GM11168 (cell line): ENCODE results near the gene RAP1A.
"Not testable (repeated sequence)": the region's sequence is repeated elsewhere in the genome, so short reads cannot be mapped to it uniquely, and the experiment has no call there.

ENCODE experiments used
- in situ Hi-C: fragments of 300-500 bp; cut with MboI; formaldehyde crosslinking; loops from one replicate; pipeline ENCODE4 v1.12.0; 2022; ENCODE audit warnings: low sequenced_read_pairs; ENCODE audit not compliant: unreplicated experiment

RAP1A gene

DNA sequence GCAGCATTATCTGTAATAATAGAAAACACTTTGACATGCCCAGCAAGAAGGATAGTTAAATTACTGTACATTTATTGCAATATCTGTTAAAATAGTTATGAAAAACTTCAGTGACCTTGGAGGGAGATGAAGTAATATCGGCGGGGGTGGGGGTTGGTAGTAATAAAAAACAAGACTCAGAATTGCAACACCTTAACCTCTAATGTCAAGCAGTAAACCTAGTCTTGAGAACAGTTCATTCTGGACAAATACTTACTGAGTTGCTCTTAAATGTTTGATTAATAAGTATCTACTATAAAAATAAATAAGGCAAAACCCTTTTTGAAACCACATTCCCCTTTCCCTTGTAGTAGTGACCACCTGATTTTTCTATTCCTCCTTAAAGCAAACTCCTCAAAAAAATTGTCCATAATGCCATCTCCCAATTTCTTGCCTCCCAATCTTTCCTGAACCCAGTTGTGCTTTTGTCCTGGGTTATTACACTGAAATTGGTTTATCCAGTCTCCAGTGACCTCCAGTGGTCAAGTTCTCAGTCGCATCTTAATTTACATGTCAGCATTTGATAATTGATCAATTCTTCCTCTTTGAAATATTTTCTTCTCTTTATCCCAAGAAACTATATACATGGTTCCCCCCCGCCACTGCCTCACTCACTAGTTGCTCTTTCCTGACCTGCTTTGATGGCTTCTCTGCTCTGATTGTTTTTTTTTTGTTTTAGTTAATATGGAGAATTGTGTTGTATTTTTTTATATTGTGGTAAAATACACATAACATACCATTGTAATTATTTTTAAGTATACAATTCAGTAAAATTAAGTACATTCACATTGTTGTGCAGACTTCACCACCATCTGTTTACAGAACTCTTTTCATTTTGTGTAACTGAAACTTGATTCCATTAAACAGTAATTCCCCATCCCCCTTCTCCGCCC, 36.8 kb downstream of the RAP1A start:
- in situ Hi-C loops, result no loop called here

DNA sequence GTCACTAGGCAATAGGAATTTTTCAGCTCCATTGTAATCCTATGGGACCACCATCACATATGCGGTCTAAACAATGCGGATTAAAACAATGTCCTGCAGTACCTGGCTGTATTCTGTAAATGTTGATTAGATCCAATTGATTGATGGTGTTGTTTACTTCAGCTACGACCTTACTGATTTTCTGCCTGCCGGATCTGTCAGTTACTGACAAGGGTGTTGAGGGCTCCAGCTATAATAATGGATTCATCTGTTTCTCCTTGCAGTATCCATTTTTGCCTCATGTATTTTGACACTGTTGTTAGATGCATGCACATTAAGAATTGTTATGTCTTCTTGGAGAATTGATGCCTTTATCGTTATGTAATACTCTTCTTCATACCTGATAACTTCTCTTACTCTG, 39.0 kb downstream of the RAP1A start:
- in situ Hi-C loops, result no loop called here

DNA sequence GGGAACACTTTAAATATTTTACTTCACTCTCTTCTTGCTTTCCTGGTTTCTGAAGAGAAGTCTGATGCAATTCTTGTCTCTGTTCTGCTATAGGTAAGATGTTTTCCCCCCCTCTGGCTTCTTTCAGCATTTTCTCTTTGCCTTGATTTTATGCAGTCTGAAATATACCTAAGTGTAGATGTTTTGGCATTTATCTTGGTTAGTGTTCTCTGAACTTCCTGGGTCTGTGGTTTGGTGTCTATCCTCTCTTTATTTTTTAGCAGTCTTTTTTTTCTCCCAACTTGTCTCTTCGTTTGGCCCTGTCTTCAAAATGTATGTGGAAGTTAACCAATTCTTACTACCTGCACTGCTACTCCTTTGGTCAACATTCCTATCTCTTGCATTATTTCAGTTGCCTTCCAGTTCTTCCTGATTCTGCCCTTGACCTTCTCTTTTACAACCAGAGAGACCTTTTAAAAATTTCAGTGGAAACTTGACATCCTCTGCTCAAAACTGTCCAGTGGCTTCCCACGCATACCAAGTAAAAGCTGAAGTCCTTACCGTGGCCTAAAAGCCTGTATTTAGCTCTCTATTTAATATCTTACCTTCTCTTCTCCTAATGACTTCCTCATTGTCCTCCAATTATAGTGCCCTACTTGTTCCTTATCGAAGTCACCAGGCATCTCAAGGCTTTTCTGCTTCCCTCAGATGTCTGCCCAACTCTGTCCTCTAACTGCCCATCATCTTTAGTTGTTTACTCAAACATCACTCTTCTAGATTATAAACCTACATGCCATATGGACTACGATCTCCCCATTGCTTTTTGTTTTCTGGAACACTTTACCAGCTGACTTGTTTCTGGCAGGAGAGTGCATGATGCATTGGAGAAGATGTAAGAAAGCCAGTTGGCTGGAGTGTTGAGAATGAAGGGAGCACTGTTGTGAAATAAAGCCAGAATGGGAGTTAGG, 40.9 kb downstream of the RAP1A start:
- in situ Hi-C loops, result no loop called here

DNA sequence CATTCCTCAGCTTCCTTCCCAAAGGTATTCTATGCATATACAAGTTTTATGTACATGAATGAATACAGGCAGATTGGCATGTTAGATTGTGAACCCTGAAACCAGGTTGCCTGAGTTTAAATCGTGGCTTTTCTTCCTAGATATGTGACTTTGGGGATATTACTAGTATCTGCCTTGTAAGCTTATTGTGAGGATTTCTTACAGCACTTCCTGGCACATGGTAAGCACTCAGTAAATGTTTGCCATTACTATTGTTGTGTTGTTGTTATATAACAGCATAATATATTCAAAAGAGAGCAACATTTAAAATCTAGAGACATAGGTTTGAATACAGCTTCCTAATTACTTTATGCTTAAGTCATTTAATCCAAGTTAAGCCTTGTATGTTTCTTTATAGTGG, 45.1 kb downstream of the RAP1A start:
- in situ Hi-C loops, result no loop called here

DNA sequence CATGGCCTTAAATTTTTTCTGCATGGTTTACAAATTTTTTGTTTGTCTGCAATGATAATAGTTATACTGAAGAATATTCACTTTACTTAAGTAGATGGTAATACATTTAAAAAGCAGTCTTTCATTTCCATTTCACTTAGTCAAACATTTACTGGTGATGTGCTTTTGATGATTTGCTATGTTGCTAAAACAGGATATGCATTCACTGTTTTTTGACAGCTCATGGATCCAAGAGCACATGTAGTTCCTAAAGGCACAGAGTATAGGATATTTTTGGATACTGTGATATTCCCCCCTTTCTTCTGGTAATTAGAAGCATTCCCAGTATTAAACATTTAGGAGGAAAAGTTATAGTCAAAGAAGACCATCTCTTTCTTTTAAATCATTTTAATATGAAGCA, 45.9 kb downstream of the RAP1A start:
- in situ Hi-C loops, result no loop called here

DNA sequence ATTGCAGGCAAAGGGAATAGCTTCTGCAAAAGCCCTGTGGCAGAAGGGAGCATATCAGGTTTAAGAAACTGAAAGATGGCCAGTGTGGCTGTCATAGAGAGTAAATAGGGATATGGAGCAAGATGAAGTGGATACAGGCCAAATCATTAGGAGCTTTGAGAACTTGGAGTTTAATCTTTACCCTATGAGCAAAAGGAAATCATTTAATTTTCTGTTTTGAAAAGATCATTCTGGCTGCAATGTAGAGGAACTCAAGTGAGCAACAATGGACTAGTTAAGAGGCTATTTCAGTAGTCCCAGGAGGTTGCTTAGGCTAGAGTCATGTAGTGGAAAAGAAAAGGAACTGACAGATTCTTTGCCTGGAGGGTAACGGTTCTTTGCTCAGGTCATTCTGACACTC, 47.2 kb downstream of the RAP1A start:
- in situ Hi-C loops, result no loop called here

DNA sequence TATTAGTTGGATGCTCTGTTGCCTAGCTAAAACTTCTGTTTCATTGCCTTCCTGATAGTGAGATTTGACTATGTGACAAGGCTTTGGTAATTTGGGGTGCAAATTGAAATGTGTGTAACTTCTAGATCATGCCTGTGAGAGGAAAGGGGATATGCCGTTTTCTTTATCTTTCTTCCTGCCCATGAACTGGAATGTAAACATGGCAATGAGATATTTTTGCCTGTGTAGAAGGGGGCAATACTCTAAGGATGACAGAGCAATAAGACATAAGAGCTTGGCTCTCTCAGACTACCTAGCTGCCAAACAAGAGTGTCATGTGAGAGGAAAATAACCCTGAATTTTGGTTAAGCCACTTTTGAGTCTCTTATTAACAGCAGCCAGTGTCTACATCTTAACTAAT, 49.7 kb downstream of the RAP1A start:
- in situ Hi-C loops, result no loop called here

DNA sequence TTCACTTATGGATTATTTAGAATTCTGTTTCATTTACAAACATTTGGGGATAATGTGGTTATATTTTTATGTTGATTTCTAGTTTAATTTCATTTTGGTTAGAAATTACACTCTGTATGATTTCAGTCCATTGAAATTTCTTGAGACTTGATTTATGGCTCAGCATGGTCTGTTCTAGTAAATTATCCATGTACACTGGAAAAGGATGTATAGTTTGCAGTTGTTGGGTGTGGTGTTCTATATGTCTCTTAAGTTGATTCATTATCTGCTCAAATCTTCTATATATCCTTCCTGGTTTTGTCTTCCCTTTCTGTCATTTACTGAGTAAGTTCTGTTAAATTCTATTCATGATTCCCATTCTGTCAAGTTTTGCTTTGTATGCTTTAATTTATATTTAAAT, 52.3 kb downstream of the RAP1A start:
- in situ Hi-C loops, result no loop called here

DNA sequence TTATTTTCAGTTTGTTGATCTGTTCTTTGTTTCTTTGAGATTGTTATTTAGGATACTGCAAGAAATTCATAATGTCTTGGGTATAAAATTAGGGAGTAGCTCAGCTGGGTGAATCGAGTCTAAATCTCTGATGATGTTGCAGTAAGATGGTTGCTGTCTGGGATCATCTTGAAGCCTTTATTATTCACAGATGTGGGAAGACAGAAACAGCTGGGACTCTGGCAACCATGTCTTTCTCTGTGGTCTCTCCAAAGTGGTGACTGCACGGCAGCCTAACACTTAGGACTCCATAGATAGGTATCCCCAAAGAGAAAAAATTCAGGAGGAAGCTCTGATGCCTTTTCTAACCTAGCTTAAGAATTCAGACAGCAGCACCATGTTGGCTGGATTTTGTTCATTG, 52.7 kb downstream of the RAP1A start:
- in situ Hi-C loops, result no loop called here

DNA sequence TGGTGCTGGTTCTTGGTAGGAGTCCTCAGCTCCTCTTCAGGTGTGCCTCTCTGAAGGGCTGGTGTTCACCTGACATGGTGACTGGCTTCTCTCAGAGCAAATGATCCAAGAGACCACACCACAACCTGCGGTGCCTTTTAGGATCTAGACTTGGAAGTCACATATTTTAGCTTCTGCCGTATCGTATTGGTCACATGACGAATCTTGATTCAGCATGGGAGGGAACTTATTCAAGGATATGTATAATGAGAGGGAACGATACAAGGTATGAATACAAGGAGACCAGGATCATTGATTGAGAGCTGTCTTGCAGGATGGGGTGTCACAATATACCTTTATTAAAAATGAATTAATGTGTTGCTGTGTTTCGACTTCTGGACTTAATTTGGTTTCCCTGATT, 58.0 kb downstream of the RAP1A start:
- in situ Hi-C loops, result no loop called here

DNA sequence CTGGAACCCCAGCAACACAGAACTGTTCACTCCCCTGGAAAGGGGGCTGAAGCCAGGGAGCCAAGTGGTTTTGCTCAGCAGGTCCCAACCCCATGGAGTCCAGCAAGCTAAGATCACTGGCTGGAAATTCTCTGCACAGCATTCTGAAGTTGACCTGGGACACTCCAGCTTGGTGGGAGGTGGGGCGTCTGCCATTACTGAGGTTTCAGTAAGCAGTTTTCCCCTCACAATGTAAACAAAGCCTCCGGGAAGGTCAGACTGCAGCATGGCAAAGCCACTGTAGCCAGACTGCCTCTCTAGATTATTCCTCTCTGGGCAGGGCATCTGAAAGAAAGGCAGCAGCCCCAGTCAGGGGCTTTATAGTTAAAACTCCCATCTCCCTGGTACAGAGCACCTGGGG, 60.0 kb downstream of the RAP1A start:
- in situ Hi-C loops, result no loop called here

DNA sequence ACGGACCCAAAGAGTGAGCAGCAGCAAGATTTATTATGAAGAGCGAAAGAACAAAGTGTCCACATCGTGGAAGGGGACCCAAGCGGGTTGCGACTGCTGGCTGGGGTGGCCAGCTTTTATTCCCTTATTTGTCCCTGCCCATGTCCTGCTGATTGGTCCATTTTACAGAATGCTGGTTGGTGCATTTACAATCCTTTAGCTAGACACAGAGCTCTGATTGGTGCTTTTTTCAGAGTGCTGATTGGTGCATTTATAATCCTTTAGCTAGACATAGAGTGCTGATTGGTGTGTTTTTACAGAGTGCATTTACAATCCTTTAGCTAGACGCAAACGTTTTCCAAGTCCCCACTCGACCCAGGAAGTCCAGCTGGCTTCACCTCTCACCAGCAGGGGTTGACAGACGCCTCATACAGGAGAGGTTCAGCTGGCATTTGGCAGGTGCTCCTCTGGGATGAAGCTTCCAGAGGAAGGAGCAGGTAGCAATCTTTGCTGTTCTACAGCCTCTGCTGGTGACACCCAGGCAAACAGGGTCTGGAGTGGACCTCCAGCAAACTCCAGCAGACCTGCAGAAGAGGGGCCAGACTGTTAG, 60.7 kb downstream of the RAP1A start:
- in situ Hi-C loops, result not testable (repeated sequence)

DNA sequence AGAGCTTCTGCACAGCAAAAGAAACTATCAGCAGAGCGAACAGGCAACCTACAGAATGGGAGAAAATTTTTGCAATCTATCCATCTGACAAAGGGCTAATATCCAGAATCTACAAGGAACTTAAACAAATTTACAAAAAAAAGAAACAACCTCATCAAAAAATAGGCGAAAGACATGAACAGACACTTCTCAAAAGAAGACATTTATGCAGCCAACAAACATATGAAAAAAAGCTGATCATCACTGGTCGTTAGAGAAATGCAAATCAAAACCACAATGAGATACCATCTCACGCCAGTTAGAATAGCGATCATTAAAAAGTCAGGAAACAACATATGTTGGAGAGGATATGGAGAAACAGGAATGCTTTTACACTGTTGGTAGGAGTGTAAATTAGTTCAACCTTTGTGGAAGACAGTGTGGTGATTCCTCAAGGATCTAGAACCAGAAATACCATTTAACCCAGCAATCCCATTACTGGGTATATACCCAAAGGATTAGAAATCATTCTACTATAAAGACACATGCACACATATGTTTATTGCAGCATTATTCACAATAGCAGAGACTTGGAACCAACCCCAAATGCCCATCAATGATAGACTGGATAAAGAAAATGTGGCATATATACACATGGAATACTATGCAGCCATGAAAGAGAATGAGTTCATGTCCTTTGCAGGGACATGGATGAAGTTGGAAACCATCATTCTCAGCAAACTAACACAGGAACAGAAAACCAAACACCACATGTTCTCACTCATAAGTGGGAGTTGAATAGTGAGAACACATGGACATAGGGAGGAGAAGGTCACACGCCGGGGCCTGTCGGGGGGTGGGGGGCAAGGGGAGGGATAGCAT, 65.9 kb downstream of the RAP1A start:
- in situ Hi-C loops, result not testable (repeated sequence)

DNA sequence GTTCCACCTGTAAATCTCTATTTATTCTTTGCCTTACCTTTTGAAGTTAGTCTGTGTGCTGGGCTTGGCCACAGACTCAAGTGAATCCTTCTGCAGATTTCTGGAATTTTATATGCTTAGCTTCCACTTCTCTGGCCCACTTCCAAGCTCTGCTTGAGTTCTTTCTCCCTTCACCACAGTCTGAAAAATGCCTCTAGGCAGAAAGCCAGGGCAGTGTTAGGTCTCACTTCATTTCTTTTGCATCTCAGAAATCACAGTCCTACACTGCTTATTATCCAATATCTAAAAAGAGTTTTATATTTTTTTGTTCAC, 70.7 kb downstream of the RAP1A start:
- in situ Hi-C loops, result no loop called here

DNA sequence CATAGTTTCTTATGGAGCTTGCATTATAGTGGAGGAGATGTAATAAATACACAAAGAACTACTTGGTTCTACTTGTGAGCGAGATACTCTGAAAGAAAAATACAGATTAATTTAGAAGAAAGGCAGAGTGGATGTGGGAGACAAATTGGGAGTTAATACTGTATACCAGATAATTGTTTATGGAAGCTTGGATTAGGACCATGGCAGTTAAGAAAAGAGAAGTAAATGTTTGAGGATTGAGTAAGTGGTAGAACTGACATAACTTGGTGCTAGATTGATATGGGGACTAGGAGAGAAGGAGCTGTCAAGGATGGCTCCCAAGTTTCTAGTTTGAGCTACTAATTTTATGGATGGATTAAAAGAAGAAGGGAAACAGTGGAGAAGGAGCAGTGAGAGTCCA, 72.3 kb downstream of the RAP1A start:
- in situ Hi-C loops, result no loop called here

DNA sequence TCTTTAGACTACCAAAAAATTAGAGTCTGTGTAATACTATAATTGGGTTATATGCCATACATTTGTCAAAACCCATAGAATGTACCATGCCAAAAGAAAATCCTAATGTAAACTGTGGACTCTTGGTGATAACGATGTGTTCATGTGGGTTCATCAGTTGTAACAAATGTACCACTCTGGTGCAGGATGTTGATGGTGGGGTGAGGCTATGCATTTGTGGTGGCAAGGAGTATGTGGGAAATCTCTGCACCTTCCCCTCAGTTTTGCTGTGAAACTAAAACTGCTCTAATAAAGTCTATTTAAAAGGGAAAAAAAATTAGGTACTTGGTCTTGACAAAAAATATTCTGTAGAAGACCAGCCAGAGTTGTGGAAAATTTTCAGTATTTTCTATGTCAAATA, 76.2 kb downstream of the RAP1A start:
- in situ Hi-C loops, result no loop called here

DNA sequence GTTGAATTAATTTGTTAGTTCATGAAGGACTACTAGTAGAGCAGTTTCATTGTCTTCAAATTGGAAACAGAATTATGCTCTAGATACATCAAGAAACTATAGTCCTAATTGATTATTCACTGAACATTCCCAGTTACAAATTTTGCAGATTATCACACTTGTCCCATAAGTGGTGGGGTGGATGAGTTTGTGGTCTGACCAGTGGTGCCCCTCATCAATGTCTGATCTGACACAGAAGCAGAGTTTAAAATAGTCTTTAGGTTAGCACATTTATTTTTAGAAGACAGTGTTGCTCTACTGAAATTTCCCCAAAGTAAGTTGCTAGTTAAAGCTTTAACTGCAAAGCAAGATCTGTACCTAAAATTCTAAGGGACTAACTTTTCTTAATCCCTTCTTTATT, 76.7 kb downstream of the RAP1A start:
- in situ Hi-C loops, result no loop called here

DNA sequence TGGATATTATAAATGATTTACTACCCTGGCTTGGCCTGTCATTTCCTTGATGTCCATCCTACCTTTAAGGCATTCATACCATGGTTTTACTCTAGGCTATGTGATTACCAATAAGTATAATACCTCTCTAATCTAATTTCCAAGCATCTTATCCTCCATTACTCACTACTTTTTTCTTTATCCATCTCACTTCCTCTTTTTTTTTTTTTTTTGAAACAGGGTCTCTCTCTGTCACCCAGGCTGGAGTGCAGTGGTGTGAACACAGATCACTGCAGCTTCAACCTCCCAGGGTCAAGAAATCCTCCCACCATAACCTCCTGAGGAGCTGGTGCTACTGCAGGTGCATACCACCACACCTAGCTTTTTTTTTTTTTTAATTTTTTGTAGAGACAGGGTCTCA, 79.7 kb downstream of the RAP1A start:
- in situ Hi-C loops, result no loop called here

DNA sequence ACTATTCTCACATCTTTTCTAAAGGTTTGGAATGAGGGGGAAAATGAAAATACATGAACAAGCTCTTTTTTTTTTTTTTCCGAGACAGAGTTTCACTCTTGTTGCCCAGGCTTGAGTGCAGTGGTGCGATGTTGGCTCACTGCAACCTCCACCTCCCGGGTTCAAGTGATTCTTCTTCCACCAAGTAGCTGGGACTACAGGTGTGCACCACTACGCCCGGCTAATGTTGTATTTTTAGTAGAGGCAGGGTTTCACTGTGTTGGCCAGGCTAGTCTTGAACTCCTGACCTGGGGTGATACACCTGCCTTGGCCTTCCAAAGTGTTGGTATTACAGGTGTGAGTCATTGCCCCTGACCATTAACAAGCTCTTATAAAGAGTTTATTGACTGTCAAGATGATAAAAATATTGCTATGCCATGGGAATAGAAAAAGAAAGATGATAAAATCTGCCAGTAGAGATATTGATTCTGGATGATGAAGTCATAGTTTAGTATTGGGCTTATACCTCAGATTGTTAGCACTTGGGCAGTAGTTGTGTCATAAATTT, 83.0 kb downstream of the RAP1A start:
- in situ Hi-C loops, result no loop called here

DNA sequence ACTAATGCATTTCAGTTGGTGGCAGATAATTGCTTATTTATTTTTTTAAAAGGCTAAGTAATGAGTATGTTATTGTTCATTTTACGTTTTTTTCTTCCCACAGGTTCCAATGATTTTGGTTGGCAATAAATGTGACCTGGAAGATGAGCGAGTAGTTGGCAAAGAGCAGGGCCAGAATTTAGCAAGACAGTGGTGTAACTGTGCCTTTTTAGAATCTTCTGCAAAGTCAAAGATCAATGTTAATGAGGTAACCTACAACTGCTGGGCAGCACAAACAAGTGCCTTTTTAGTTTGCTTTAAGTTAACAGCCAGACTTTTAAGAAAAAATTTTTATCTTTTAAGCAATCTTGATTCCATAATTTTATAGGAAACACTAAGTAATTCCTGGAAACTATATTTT, 84.7 kb downstream of the RAP1A start:
- in situ Hi-C loops, result no loop called here
